ENCODE measurements around the gene OTOS.

The OTOS gene

DNA sequence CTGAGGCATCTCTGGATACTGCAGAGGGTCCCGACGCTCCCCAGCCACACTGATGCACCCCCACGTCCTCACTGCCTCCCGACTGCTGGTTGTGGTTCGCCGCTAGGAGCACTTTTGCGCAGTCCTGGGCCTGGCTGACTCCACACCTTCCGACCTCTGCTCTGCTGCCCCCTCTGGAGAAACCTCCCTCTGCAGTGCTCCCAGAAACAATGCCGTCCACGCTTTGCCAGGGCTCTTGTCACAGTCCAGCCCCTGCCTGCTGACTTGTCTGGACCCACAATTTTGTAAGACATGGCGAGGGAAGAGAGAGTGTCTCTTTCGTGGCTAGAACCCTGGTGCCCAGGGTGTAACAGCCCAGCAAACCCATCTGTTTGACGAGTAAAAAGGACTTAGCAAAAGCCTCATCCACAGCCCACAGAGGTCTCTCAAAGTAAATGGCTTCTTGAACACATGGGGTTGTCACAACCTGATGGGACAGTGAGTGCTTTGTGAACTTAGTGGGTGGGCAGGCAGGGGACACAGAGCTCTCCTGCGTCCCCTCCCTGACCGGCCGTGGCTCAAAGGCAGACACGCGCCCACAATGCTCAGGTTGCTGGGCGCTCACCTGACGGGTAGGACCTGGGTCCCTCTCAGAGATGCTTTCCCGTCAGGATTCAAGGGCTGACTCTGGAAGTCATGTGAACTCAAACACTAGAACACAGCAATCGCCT, 8.4 kb downstream of the OTOS start:
- TF ChIP-seq, protein P1, sequence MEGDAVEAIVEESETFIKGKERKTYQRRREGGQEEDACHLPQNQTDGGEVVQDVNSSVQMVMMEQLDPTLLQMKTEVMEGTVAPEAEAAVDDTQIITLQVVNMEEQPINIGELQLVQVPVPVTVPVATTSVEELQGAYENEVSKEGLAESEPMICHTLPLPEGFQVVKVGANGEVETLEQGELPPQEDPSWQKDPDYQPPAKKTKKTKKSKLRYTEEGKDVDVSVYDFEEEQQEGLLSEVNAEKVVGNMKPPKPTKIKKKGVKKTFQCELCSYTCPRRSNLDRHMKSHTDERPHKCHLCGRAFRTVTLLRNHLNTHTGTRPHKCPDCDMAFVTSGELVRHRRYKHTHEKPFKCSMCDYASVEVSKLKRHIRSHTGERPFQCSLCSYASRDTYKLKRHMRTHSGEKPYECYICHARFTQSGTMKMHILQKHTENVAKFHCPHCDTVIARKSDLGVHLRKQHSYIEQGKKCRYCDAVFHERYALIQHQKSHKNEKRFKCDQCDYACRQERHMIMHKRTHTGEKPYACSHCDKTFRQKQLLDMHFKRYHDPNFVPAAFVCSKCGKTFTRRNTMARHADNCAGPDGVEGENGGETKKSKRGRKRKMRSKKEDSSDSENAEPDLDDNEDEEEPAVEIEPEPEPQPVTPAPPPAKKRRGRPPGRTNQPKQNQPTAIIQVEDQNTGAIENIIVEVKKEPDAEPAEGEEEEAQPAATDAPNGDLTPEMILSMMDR (IDR thresholded peaks at IDR 0.05; ENCODE audit: borderline replicate concordance, control extremely low read depth, extremely low read depth, insufficient read depth, missing control alignments) = no peak
- no peak for DNase-seq (ENCODE audit: low spot score)
- in situ Hi-C loops (cut with MboI; ENCODE audit: low sequenced_read_pairs, unreplicated experiment) = no loop called here

DNA sequence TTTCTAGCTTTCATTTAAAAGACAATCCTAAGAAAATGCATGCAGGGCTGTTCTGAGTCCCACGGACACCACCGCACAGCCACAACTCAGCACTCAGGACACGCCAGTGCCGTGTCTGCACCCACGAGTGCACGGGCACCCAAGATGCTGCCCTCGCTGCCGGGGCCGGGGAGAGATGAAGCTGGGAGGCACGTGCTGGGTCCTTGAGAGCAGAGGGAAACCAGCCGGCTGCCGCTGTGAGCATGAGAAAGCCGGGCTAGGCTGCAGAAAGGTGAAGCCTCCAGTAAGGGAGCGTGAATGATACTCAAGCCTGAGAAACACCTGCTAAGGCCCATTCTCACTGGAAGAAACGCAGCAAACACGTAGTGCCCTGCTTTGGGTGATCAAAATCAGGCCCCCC, 9.2 kb downstream of the OTOS start:
- in situ Hi-C loops (cut with MboI; ENCODE audit: low sequenced_read_pairs, unreplicated experiment) = no loop called here
- DNase-seq (ENCODE audit: low spot score) = no peak
- TF ChIP-seq, protein P1 (IDR thresholded peaks at IDR 0.05; ENCODE audit: borderline replicate concordance, control extremely low read depth, extremely low read depth, insufficient read depth, missing control alignments) = no peak

DNA sequence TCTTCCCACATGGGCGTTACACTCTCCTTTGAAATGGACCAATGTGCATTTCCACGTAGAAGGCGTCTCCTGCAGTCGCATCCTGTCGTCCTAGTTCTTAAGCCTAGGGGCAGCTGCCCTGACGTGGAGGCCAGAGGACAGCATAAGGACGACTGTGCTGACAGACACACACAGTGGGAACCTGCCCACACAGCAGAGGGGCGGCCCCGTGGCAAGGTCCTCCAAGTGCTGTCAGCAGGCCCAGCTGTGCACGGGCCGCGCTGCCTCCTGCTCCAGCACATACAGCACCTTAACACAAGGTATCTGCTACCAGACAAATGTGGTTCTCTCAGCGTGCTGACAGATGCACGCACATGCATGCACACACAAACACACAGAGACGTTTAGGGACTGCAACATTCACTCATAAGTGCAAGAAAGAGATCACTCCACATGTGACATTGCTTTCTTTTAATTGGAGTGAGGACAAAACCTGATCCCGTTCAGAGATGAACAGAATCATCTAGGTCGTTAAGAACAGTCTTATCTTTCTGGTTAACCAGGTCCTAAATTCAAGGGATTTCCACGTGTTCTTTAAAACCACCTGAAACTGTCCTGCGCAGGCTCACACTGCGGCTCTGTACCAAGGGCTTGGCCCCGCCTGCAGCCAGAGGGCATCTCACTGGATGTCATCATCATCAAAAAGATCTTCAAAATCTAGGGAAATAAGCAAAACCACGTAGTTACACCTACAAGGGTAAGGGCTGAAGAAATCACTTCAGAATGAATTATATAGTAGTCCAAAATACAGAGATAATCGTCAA, 9.9 kb downstream of the OTOS start:
- TF ChIP-seq, protein P1 (IDR thresholded peaks at IDR 0.05; ENCODE audit: borderline replicate concordance, control extremely low read depth, extremely low read depth, insufficient read depth, missing control alignments) = no peak
- in situ Hi-C loops (cut with MboI; ENCODE audit: low sequenced_read_pairs, unreplicated experiment) = no loop called here
- DNase-seq (ENCODE audit: low spot score) = no peak

DNA sequence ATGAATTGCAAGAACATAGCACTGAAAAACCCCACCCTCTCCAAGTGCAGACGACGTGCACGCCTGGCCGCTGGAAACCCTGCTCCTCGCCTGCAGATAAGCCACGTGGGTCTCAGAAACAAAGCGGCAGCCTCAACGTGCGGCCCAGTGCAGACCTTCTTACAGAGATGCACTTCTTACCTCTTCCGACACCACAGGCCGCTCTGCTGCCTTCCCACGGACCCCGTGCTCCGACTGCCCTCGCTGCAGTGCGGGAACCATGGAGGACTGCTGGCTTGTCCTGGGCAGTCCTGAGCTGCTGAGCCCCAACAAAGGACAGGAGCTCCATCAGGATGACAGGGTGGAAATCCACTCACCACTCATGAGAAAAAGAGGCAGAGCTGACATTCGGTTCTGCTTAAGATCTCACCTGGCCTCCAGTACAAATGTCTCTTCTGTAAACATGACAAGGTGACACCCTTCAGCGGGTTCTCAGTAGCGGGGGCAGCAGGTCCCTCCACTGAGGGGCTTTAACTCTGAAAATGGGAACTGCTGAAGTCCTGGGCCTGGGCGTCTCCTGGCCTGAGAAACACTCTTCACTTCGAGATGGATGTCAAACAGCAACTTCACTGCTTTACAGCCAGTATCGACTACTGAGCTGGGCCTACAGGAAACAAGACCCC, 10.6 kb downstream of the OTOS start:
- in situ Hi-C loops (cut with MboI; ENCODE audit: low sequenced_read_pairs, unreplicated experiment) = no loop called here

DNA sequence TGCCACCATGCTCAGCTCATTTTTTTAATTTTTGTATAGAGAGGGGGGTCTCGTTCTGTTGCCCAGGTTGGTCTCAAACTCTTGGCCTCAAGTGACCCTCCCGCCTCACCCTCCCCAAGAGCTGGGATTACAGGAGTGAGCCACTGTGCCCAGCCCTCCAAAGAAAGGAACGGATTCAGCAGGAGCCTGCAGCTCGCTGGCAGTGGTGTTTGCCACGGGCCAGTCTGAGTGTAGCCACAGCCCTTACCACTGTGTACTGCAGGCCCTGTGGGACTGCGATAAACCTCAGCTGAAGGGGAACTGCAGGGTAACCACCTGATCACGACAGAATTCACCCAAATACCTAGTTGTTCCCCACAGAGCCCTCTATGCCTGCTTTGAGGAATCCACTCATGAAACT, 11.1 kb downstream of the OTOS start:
- DNase-seq (ENCODE audit: low spot score) = no peak
- in situ Hi-C loops (cut with MboI; ENCODE audit: low sequenced_read_pairs, unreplicated experiment) = no loop called here
- TF ChIP-seq, protein P1 (IDR thresholded peaks at IDR 0.05; ENCODE audit: borderline replicate concordance, control extremely low read depth, extremely low read depth, insufficient read depth, missing control alignments) = no peak

More for the DNA sequence above, 10.6 kb downstream of the OTOS start:
- TF ChIP-seq, protein P1 (IDR thresholded peaks at IDR 0.05; ENCODE audit: borderline replicate concordance, control extremely low read depth, extremely low read depth, insufficient read depth, missing control alignments) = no peak
- no peak for DNase-seq (ENCODE audit: low spot score)

DNA sequence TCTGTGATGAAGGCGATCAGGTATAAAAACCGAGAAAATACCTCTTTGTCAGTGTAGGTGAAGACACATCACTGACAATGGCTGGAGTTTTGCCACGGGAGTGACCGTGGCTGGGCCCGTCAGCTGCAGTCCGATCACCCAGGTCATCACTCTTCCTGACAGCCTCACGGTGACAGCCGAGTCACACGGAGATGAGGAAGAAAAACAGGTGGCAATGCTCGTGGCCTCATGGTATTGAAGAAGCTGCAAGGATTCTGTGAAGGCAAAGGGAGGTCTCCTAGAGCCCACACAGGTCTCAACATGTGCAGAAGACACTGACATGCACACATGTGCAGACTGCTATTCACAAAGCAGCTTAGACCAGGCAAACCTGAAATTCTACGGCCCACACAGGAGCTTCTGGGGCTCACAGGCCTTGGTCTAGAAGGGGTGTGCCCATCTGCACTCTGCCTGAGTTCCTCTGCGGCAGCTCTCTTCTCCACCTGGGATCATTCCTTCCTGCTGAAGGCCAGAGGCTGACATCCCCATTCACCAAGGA, 11.8 kb downstream of the OTOS start:
- in situ Hi-C loops (cut with MboI; ENCODE audit: low sequenced_read_pairs, unreplicated experiment) = no loop called here

More for the DNA sequence above, 11.8 kb downstream of the OTOS start:
- TF ChIP-seq, protein P1 (IDR thresholded peaks at IDR 0.05; ENCODE audit: borderline replicate concordance, control extremely low read depth, extremely low read depth, insufficient read depth, missing control alignments) = no peak
- DNase-seq (ENCODE audit: low spot score) = no peak
